HEK293T (cell line): Measurements from ENCODE around the gene LIPC.

ENCODE experiments used
- CTCF ChIA-PET: fragments of 350-600 bp; formaldehyde crosslinking; extraction: SDS; loops from one replicate; lab custom pipeline; 2021; ENCODE audit warnings: antibody characterized with exemption, inconsistent platforms; lab: Yijun Ruan, JAX
- POLR2A ChIA-PET: fragments of 350-600 bp; formaldehyde crosslinking; extraction: SDS; loops from one replicate; lab custom pipeline; 2020; ENCODE audit warnings: antibody characterized with exemption, inconsistent platforms; lab: Yijun Ruan, JAX
- DNase-seq: peaks from one replicate; pipeline ENCODE4 v3.0.0; 2012; ENCODE audit warnings: mixed read lengths; ENCODE audit errors: extremely low spot score
- ARNT ChIP-seq: fragments of 450-650 bp; IDR thresholded peaks from 2 replicates; pipeline ENCODE4 v1.6.1; 2017; ENCODE audit warnings: mild to moderate bottlenecking
- BHLHE40 ChIP-seq: fragments of 450-650 bp; IDR thresholded peaks from 2 replicates; pipeline ENCODE4 v1.6.1; 2016; ENCODE audit warnings: mild to moderate bottlenecking, moderate library complexity, borderline replicate concordance
- CTBP1 ChIP-seq: fragments of 450-650 bp; IDR thresholded peaks from 2 replicates; pipeline ENCODE4 v1.6.1; 2016; ENCODE audit warnings: borderline replicate concordance
- ELF4 ChIP-seq: fragments of 450-650 bp; IDR thresholded peaks from 2 replicates; pipeline ENCODE4 v1.6.1; 2017; ENCODE audit warnings: antibody characterized with exemption
- FOXA1 ChIP-seq: fragments of 450-650 bp; IDR thresholded peaks from 2 replicates; pipeline ENCODE4 v1.6.1; 2016; ENCODE audit warnings: mild to moderate bottlenecking
- FOXK2 ChIP-seq: fragments of 450-650 bp; IDR thresholded peaks from 2 replicates; pipeline ENCODE4 v1.6.1; 2016; ENCODE audit warnings: mild to moderate bottlenecking
- FOXM1 ChIP-seq: fragments of 450-650 bp; IDR thresholded peaks from 2 replicates; pipeline ENCODE4 v1.6.1; 2017; ENCODE audit warnings: mild to moderate bottlenecking, borderline replicate concordance
- HDGF ChIP-seq: fragments of 450-650 bp; IDR thresholded peaks from 2 replicates; pipeline ENCODE4 v1.6.1; 2017; ENCODE audit warnings: antibody characterized with exemption, borderline replicate concordance
- L3MBTL2 ChIP-seq: fragments of 450-650 bp; conservative IDR thresholded peaks from 2 replicates; pipeline ENCODE4 v1.6.1; 2016; ENCODE audit warnings: mild to moderate bottlenecking
- LEF1 ChIP-seq: fragments of 450-650 bp; IDR thresholded peaks from 2 replicates; pipeline ENCODE4 v1.6.1; 2017; ENCODE audit warnings: mild to moderate bottlenecking, borderline replicate concordance
- NFRKB ChIP-seq: fragments of 450-650 bp; IDR thresholded peaks from 2 replicates; pipeline ENCODE4 v1.6.1; 2016; ENCODE audit warnings: mild to moderate bottlenecking, moderate library complexity
- SP1 ChIP-seq: fragments of 450-650 bp; IDR thresholded peaks from 2 replicates; pipeline ENCODE4 v1.6.1; 2017
- SUZ12 ChIP-seq: fragments of 450-650 bp; IDR thresholded peaks from 2 replicates; pipeline ENCODE4 v1.6.1; 2016; ENCODE audit warnings: mild to moderate bottlenecking
- TARDBP ChIP-seq: fragments of 450-650 bp; IDR thresholded peaks from 2 replicates; pipeline ENCODE4 v1.6.1; 2016
- ZNF384 ChIP-seq: fragments of 450-650 bp; IDR thresholded peaks from 2 replicates; pipeline ENCODE4 v1.6.1; 2016
- TF ChIP-seq, protein P1 (sequence below): fragments of 450-650 bp; IDR thresholded peaks from 2 replicates; pipeline ENCODE4 v1.6.1; 2016

The LIPC gene

DNA sequence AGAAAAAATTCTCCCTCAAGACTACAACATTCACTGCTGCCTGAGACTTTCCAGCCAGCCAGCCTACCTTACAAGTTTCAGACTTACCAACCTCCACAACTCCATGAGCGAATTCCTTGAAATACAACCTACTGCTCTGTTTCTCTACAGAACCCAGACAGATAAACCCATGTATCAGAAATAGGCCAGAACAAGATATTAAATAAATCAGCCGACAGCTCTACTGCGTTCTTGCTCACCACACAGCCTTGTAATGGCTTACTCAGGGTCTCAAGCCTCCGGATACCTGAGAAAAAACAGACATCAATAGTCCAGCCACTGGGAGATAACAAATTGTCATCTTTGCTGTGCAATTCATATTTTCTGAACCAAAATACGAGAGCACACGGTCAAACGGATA is 43.6 kb upstream of the LIPC start:
- DNase-seq, result no peak
- TF ChIP-seq SUZ12, result no peak
- TF ChIP-seq HDGF, result no peak
- TF ChIP-seq TARDBP, result no peak
- CTCF ChIA-PET, result no interaction called here
- POLR2A ChIA-PET, result no interaction called here

DNA sequence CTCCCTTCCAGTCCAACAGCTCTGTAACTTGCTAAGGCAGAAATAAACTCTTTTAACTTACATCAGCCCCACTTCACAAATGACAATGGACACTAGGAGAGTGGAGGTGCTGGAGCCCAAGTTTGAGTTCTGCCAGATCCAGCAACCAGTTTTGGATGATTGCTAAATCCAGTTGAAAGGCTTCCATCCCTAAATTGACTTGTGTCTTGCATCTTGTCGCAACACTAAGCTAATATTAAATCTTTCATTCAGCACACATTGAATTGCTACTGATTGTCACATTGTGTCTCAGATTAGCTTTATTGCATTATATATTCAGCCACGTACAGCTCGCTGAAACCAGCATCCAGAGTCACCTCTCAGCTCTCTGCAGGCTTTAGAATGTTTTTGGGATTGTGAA is 41.7 kb upstream of the LIPC start:
- no peak for DNase-seq
- TF ChIP-seq SP1 (no peak), ARNT (no peak), L3MBTL2 (no peak), HDGF (no peak), FOXA1 (no peak), ZNF384 (no peak), SUZ12 (no peak), NFRKB (no peak), CTBP1 (no peak), ELF4 (no peak), FOXM1 (no peak), FOXK2 (no peak), LEF1 (no peak), BHLHE40 (no peak), TARDBP (no peak)
- TF ChIP-seq, protein P1, sequence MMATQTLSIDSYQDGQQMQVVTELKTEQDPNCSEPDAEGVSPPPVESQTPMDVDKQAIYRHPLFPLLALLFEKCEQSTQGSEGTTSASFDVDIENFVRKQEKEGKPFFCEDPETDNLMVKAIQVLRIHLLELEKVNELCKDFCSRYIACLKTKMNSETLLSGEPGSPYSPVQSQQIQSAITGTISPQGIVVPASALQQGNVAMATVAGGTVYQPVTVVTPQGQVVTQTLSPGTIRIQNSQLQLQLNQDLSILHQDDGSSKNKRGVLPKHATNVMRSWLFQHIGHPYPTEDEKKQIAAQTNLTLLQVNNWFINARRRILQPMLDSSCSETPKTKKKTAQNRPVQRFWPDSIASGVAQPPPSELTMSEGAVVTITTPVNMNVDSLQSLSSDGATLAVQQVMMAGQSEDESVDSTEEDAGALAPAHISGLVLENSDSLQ, result no peak
- ChIA-PET POLR2A (no interaction called here), CTCF (no interaction called here)

DNA sequence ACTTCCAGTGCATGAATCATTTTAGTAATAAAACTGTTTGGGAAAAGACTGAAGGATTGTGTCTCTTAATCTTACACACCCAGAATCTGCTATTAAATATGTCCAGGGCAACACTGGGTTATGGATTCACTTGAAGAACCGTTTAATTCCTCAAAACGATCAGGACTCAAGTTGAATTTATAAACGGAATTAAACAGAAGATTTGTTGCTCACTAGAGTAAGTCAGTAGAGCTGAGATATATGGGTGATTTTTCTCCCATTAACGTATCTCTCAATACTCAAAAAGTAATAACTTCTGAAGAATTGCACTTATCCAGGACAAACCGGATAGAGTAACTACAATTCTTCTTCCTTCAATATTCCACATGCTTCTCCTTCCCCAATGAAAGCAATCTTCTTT is 41.1 kb upstream of the LIPC start:
- ChIA-PET POLR2A (no interaction called here), CTCF (no interaction called here)
- TF ChIP-seq SP1 (no peak), ARNT (no peak), TARDBP (no peak), BHLHE40 (no peak), ZNF384 (no peak), CTBP1 (no peak)
- DNase-seq, result no peak

DNA sequence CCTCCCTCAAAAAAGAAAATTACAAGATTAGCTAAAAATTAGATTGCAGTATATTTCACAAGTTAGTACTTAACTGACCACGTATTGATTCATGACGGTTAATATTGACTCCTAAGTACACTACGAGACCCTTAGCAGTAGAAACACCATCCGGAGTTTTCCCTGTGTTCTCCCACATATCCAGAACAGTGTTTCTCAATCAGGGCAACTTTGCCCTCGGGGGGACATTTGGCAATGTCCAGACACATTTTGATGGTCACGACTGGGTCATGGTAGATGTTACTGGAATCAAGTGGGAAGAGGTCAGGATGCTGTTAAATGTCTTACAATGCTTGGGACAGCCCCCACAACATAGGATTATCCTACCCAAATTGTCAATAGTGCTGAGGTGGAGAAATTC is 40.7 kb upstream of the LIPC start:
- ChIA-PET CTCF (no interaction called here), POLR2A (no interaction called here)
- no peak for TF ChIP-seq FOXK2
- DNase-seq, result no peak

DNA sequence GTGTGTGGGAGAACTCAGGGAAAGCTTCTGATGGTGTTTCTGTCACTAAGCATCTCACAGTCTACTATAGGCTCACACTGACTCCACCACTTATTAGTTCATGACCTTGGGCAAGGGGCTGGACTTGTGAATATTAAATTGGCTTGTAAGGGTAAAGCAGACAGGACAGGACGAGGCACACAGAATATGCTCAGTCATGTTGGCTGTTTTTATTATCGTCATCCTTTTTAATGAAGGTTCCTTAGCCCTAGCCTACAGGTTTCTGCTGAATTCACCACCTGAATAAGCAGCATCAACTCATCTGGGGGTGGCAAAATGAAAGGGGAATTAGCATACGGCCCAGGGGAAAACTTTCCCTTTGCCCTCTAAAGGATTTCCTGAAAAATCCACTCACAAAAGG is 39.6 kb upstream of the LIPC start:
- ChIA-PET POLR2A (no interaction called here), CTCF (no interaction called here)
- TF ChIP-seq BHLHE40 (no peak), ZNF384 (no peak), FOXA1 (no peak), SP1 (no peak), ELF4 (no peak), CTBP1 (no peak), FOXM1 (no peak), ARNT (no peak), LEF1 (no peak), HDGF (no peak), NFRKB (no peak), FOXK2 (no peak), TARDBP (no peak), L3MBTL2 (no peak)
- TF ChIP-seq, protein P1, result no peak
- no peak for DNase-seq

DNA sequence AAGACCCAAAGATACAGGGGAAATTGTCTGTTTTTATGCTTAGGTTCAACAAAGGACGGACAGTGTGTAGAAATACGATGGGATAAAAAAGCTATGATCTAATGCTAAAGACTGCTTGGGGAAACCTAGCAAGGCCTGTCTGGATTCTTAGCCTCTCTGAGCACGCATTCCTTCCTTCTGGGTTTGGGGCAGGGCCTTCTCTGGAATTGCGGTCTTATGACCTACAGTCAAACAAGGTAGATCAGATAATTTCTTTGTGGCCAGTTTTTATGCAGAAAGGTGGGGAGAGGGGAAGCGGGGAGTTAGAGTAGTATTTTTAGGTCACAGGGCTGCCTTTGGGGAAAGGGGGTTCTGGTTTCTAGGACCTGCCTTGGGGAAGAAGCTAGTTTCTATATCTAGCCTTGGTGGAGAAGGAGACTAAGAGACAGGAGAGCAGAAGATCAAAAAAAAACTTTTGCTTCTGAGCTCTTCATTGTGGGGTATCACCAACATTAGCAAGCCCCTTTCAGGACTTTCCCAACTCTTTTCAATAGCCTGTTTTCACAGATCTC is 39.1 kb upstream of the LIPC start:
- ChIA-PET POLR2A (no interaction called here), CTCF (no interaction called here)
- DNase-seq, result no peak
- TF ChIP-seq BHLHE40 (no peak), ZNF384 (no peak), SP1 (no peak), ELF4 (no peak), TARDBP (no peak), FOXA1 (no peak), ARNT (no peak), L3MBTL2 (no peak), LEF1 (no peak), FOXK2 (no peak), SUZ12 (no peak), CTBP1 (no peak), NFRKB (no peak), FOXM1 (no peak), HDGF (no peak)
- TF ChIP-seq, protein P1, result no peak
